NK-92 (cell line): Measurements from ENCODE around the gene GREM1.

Experiments used
- DNase-seq: peaks from one replicate; lab custom pipeline; 2025; ENCODE audit not compliant: unreplicated experiment; lab: John Stamatoyannopoulos, UW

The GREM1 gene

GRCh38 chr15:32717426-32718226 lies at the start of gene GREM1:
Gene GREM1, plus strand, starts transcription at chr15:32718004. Its CDS starts 12,687 bp downstream, at chr15:32730691.
- no peak for DNase-seq

- no peak for DNase-seq
Observed at GRCh38 chr15:32668942-32669341, 48.9 kb upstream of the GREM1 start.

GRCh38 chr15:32669896-32670611 lies 47.8 kb upstream of the GREM1 start:
- DNase-seq = no peak

GRCh38 chr15:32670623-32671022 lies 47.2 kb upstream of the GREM1 start:
- no peak for DNase-seq

GRCh38 chr15:32671339-32672325 lies 46.2 kb upstream of the GREM1 start:
- DNase-seq = no peak

DNA sequence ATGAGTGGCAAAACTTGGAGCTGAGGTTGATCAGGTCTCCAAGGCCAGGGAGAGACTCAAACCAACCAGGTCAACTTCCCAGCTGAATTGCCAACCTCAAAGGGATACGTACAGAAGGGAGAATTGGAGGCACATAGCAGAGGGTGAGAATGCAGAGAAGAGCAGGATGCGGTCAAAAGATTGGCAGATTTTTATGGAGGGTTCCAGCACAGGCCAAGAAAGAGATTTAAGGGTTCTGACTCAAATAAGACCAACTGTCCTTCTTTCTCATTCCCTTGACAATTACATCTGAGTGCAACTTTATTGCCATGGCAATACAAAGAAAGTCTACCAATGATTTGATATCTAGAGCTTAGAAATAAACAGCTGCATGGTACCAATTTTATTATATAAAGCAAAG lies 43.1 kb upstream of the GREM1 start:
- DNase-seq = no peak

GRCh38 chr15:32675466-32675865 lies 42.3 kb upstream of the GREM1 start:
- DNase-seq = no peak

DNA sequence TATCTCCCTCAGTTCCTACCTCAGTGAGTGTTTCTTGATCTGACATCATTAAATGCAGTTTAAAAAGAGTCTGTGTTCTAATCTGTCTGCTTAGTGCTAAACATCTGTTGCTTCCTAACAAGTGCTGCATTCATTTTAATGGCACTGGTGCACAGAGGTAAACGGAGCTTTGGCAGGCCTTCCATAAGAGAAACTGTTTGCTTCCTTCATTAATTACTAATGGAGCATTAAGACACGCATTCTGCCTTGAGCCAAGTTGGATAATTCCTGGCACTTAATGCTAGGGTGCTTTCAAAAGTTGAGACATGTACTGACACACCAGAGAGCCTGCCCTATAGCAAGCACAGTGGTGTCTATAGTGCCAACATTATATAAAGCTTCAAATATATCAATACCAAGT lies 41.6 kb upstream of the GREM1 start:
- DNase-seq = no peak

DNA sequence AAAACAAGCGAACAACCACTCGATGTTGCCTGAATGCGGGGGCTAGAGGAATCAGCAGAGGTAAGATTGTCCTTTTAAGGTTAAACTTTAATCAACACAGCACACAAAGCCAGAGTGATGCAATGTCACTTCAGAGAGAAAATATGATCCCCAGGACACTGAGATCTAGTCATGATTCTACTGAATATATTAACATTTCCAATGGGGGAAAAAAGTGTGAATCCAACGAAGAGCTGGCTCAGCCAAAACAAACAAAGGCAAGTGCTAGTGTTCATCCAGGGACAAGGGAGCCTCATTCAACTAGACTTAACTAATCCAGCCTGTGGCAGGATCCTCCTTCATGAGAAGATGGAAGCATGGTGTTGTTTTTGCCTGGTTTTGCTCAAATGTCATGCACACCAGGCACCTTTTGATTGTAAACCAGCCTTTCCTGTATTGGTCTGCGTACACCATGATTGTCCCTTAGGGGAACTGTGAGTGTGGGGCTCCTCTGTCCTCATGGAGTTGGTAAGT lies 40.5 kb upstream of the GREM1 start:
- DNase-seq = no peak

- no peak for DNase-seq
Observed at GRCh38 chr15:32679298-32679690, 38.5 kb upstream of the GREM1 start.

DNA sequence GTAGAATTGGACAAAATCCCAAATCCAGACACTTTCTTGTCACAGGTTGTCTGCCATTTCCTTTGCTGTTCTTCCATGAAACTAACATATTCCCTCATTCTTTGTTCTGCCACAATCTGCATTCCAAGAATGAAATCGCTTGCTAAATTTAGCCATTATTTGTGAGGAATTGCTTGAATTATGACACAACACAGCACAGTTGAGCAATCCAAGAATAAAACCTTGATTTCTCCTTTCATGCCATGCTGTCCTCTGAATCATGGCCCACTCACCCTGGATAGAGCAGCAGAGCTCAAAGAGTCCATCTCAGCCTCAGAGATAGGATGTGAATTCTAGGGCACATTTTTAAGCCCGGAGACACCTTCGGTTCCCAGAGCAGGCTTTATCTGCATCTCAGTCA lies 35.2 kb upstream of the GREM1 start:
- no peak for DNase-seq

GRCh38 chr15:32682977-32683630 lies 34.7 kb upstream of the GREM1 start:
- no peak for DNase-seq

- no peak for DNase-seq
Observed at GRCh38 chr15:32683906-32684584, 33.8 kb upstream of the GREM1 start.

GRCh38 chr15:32685576-32685975 lies 32.2 kb upstream of the GREM1 start:
- no peak for DNase-seq

GRCh38 chr15:32687556-32687955 lies 30.2 kb upstream of the GREM1 start:
- DNase-seq = no peak

GRCh38 chr15:32688151-32688639 lies 29.6 kb upstream of the GREM1 start:
- no peak for DNase-seq

DNA sequence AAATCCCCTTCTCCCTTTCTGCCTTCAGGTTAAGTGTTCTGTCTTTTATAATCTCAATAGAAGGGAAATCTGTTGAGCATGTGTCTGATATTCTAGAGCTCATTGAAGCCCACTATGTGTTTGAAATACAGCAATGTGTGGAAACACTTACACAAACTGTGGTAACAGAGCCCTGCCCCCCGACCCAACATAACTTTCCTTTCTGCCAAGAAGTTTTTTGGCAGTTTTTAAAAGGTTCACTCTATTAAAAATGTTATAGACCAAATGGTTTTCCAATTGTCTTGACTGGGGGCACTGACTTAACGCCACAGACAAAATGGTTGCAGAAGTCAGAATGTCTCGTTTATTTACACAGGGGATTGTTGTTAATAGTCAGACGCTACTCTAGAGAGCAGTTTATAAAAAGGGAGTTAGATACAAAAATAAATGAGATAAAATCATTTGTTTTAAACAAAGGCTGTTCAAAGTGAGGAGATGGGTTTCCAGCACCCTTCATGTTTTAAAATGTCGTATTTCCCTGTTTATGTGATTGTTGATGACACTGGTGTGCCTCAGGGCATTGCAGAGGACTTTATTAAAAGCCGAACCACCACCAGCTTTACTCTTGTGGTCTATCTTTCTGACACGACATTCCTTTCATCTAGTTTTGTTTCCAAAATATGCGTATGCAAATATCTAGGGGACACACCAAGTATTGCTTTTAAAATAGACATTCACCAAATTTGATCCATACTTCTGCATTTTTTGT lies 26.7 kb upstream of the GREM1 start:
- DNase-seq = no peak

- no peak for DNase-seq
Observed at GRCh38 chr15:32691689-32692038, 26.1 kb upstream of the GREM1 start.

DNA sequence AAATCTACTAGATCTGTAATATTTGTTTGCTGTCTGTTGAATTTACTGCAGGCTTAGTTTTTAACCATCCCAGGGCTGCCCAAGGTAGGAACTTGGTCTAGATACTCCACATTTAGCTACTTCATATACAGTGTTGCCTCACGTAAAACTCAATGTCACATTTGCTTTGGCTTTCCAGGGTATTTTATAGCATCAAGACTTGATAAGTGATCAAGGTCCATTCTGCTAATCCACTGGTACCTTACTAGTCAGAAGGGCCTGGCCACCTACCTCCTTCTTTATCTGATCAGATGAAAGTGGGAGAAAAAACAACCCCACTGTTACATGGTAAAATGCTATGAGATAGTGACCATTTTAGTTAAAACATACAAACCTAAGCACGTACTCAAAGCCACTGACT lies 25.5 kb upstream of the GREM1 start:
- DNase-seq = no peak
